NCI-H526 (cell line): ENCODE results near the gene UBE2I.
A peak's percentile ranks its signal among the peaks of the same experiment; 100 is the strongest.
"Not testable (repeated sequence)": the region's sequence is repeated elsewhere in the genome, so short reads cannot be mapped to it uniquely, and the experiment has no call there.

ENCODE experiments used
- DNase-seq, 2 experiments: peaks; one replicate each; lab custom pipeline; 2025; lab: John Stamatoyannopoulos, UW

The UBE2I gene

DNA sequence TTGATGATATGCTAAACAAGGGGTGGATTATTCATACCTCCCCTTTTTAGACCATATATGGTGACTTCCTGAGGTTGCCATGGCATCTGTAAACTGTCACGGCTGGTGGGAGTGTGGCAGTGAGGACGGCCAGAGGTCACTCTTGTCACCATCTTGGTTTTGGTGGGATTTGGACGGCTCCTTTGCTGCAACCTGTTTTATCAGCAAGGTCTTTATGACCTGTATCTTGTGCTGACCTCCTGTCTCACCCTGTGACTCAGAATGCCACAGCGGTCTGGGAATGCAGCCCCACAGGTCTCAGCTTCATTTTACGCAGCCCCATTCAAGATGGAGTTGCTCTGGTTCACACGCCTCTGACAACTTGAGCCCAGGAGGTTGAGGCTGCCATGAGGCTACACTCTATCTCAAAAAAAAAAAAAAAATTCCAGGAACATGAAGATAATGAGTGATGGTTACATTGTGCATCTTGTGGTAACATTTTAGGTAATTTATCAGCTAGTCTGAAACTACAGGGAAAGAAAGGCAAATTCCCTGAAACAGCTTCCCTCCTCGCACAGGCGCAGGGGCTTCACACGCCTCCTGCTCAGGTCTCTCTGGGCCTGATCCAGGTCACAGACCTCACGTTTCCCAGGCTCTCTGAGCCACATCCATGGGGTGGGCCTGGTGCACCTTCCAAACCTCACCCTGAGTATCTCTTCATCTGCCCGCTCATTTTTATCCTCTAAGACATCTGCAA is 15.3 kb upstream of the UBE2I start:
- DNase-seq: no peak

DNA sequence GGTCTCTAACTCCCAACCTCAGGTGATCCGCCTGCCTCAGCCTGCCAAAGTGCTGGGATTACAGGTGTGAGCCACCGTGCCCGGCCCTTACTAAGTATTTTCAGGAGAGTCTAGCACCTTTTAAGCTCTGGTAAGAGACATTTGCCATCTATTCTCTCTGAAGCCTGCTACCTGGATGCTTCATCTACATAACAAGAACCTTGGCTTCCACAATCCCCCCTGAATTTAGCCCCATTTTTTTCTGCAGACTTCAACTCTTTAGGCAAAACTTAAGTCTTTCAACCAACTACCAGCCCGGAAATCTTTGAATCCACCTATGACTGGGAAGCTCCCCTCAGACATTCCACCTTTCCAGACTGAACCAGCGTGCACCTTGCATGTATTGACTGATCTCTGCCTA is 14.0 kb upstream of the UBE2I start:
- DNase-seq: no peak

GRCh38 chr16:1296688-1297017 is 12.8 kb upstream of the UBE2I start:
- DNase-seq: not testable (repeated sequence)

DNA sequence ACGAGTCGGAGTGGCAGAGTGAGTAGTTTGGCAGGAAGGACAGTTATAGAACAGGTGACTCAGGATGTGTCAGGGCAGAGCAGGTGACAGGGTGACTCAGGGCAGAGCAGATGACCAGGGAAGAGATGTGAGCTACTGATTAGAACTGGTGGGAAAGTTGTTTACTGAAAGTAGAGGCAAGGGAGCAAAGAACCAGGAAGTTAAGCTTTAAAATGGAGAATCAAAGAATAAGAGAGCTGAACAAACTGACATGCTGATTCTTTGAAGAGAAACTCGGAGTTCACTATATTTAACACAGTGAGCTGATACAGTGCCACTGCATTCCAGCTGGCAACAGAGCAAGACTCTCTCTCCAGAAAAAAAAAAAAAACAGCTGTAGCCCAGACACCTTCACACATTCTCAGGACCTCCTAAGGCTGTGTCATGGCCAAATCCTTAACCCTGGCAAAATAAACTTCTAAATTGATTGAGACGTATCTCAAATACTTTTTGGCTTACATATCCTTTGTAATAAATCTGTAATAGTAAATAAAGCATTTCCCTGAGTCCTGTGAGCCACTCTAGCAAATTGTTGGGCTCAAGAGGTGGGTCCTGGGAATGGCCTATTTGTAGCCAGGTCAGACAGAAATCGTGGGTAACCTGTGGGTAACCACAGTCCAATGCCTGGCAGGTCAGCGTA is 12.3 kb upstream of the UBE2I start:
- DNase-seq: no peak

GRCh38 chr16:1298406-1298805 is 11.0 kb upstream of the UBE2I start:
- no peak for DNase-seq

DNA sequence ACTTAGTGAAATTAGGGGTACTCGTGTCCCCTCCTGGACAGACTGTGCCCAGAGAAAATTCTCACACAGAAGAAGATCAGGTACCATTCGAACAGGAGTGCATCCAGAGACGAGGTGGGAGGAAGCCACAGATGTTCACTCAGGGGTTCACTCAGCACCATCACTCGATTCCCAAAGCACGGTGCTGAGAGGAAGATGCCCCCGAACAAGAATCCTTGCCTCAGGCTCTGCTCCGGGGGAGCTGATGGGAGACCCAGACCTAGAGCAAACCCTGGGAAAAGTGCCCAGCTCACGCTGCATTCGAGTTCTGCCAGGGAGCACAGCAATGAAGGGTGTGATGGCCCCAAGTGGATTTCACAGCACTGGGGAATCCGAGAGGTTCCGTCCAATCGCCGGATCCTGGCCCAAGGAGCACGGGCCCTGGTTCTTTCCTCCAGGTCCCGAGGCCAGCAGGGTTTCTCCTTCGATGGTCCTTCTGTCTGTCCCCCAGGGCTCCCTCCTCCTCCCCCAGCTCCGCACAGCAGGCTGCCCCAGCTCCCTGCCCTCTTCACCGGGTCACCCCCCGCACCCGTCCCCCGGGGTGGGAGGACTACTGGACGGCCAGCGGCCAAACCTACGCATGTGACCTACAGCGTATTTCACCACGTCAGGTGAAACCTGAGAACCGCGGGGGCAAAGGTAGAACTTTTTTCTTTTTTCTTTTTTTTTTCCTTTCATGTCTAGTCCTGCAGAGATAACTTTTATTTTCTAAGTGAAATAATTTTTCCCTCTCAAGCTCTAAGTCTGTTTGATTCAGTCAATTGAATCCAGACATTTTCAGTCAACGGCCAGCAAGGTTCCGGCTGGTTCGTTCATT is 10.2 kb upstream of the UBE2I start:
- no peak for DNase-seq

DNA sequence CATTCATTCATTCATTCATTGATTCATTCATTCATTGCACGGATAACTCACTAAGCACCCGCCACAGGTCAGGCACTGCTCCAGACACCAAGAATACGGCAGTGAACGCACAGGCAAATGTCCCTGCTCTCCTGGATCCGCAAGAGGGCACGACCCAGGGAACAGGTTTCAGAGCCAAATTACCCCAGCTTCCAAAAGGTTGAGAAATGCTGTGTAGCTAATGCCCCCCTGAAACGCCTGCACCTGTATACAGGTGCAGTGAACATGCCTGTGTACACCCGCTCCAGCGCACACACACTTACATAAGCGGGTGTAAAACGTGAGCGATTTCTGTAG is 9.6 kb upstream of the UBE2I start:
- no peak for DNase-seq

- peak in 1 of 2 experiments; percentile 53 for DNase-seq
These were observed 8.6 kb upstream of the UBE2I start for GRCh38 chr16:1300664-1301476.

- no peak for DNase-seq
These were observed 7.9 kb upstream of the UBE2I start for GRCh38 chr16:1301562-1301961.

DNA sequence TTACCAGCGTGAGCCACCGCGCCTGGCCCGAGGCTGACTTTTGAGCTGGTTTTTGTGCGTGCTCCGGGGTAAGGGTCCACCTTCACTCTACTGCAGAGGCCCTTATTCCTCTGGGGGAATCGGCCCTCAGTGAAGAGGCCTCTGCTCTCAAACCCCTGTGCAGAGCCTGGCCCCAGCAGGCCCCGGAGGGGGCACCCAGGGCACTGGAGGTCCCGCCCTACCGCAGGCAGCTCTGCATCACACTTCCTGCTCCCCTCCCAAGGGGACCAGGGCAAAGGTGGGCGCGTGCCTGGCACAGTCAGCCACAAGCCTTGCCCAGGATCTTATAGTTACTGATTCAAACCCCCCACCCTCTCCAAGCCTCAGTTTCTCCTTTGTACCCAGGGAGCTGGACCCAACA is 3.6 kb upstream of the UBE2I start:
- DNase-seq: no peak

DNA sequence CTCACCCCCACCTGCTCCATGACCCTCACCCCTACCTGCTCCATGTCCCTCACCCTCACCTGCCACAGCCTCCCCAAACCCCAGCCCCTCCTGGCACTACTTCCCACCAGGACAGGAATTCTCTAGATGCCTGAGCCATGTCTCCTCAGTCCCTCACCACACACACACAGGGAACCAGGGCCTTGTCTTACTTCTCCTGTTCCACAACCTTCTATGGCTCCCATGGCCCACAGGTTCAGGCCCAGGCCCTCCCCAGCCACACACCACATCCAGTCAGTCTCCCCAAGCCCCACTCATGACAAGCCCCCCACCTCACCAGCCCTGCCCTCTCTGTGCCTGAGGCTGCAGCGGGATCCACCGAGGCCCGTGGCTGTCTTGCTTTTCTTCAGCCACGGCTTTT is 3.1 kb upstream of the UBE2I start:
- no peak for DNase-seq

DNA sequence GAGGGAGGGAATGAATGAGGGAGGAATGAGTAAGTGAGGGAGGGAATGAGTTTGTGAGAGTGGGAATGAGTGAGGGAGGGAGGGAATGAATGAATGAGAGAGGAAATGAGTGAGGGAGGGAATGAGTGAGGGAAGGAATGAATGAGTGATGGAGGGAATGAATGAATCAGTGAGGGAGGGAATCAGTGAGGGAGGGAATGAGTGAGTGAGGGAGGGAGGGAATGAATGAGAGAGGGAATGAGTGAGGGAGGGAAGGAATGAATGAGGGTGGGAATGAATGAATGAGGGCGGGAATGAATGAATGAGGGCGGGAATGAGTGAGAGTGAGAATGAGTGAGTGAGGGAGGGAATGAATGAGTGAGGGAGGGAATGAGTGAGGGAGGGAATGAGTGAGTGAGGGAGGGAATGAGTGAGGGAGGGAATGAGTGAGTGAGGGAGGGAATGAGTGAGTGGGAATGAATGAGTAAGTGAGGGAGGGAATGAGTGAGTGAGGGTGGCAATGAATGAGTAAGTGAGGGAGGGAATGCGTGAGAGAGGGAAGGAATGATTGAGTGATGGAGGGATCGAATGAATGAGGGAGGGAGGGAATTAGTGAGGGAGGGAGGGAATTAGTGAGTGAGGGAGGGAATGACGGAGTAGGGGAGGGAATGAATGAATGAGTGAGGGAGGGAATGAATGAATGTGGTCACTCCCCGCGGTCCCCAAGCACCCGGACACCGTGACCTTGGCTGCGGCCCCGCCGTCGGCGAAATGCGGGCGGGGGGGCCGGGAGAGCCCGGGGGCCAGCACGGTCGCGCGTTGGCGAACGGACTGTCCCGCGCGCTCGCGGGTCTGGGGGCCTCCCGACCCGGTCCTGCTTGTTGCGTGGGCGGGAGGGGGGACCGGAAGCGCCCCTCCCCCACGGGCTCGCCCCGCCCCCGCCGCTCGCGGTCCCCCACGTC is 1.1 kb upstream of the UBE2I start:
- DNase-seq: no peak

- DNase-seq: no peak
These were observed 724 bp downstream of the UBE2I start for GRCh38 chr16:1309888-1310831.

DNA sequence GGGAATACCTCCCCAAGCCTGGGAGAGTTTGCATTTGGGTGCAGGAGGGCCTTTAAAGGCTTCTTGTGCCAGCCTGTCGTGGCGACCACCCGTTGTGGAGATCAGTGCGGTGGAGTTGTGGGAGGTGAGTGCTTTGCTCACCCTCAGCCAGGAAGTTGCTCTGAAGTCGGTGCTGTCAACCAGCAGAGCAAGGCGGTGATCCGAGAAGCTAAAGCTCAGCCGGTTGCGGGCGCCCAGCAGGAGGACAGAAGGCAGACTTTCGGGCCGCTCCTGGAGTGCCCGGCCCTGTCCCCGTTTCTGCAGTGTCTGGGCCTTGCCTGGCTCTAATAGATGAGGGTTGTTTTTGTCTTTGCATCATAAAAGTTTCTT is 1.4 kb downstream of the UBE2I start:
- no peak for DNase-seq

DNA sequence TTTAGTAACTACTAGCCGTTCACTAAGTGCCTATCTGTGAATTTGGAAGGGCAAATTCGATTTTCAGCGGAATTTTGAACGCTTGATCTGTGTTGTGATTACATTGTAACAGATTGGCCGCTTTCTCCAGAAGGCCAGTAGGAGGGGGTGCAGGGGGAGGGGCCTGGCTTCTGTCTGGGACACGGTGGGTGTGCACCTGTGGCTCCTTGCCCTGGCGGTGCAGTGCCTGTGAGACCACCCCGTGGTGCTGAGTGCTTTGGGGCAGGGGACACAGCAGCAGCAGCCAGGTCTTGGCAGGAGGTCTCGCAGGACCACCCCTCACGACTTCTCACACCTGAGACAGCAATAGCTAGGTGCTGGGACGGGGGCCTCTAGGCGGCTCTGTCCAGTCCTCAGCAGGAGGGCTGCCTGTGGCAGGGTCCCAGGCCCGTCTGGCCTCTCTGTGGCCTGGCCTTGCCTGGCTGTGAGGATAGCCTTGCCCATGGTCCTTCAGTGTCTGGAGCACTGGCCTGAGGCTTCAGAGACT is 1.8 kb downstream of the UBE2I start:
- no peak for DNase-seq

DNA sequence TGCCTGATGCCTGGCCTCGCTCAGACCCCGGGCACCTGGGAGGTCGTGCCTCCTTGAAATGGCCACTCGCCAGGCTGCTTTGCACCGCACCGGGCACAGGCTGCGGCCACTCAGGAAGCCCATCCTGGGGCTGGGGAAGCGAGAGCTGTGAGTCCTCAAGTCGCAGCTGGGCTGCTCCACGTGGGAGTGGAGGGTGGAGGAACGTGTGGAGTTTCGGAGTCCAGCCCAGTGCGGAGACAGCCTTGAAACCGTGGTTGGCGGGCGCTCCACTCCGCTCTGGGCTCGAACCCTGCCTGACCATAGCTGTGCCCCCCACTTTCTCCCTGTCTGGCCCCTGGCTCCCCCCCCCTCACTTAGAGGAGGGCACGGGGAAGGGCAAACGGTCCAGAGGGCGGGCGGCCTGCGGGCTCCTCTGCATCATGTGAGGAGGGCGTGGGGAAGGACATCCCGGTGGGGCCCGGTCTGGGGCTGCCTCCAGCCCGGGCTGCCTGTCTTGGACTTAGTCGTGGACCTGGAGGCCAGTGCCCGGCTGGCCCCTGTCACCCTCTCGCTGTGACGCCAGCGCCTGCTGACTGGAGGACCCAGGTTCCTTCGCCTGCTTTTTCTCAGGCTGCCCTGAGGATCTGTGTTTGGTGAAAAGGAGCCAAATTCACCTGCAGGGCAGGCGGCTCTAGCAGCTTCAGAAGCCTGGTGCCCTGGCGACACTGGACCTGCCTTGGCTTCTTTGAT is 2.5 kb downstream of the UBE2I start:
- DNase-seq: no peak

DNA sequence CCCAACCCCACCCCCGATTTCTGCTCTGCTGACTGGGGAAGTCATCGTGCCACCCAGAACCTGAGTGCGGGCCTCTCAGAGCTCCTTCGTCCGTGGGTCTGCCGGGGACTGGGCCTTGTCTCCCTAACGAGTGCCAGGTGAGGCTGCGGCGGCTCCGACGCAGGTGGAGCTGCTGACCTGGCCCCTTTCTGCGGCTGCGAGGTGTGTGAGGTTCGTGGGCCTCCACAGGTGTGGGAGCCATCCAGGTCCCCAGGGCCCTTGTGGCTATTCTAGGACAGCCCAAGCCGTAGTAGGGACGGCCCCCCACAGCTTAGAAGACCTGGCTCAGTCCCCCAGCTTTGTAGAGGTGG is 3.0 kb downstream of the UBE2I start:
- no peak for DNase-seq

- no peak for DNase-seq
These were observed 3.5 kb downstream of the UBE2I start for GRCh38 chr16:1312903-1313302.

GRCh38 chr16:1313721-1314369 is 4.4 kb downstream of the UBE2I start:
- DNase-seq: no peak
